Gastroesophageal sphincter (tissue), 3 donors: Measurements from ENCODE around the gene MBOAT7.

Source experiments
- CTCF ChIP-seq, 4 experiments: fragments of 200-600 bp in 2 of 4; fragments of 450-650 bp in 2 of 4; sonication (generic) in 1 of 4; IDR thresholded peaks; one replicate each; pipeline ENCODE4 v1.5.1; 2017 to 2019; ENCODE audit warnings: antibody characterized with exemption in 4 of 4, mild to moderate bottlenecking in 2 of 4, moderate library complexity in 2 of 4
- EP300 ChIP-seq: sonication (generic); formaldehyde crosslinking; IDR thresholded peaks from one replicate; pipeline ENCODE4 v1.6.1; 2017; ENCODE audit warnings: antibody characterized with exemption, mild to moderate bottlenecking
- POLR2A ChIP-seq, 2 donors: fragments of 450-650 bp; IDR thresholded peaks; one replicate each; pipeline ENCODE4 v1.6.1; 2017; ENCODE audit warnings: antibody characterized with exemption in 2 of 2, mild to moderate bottlenecking in 2 of 2, moderate library complexity in 1 of 2
- POLR2AphosphoS5 ChIP-seq: sonication (generic); formaldehyde crosslinking; IDR thresholded peaks from one replicate; pipeline ENCODE4 v1.6.1; 2017; ENCODE audit warnings: antibody characterized with exemption

- no peak for TF ChIP-seq CTCF (IDR thresholded peaks at IDR 0.05)
- no peak for TF ChIP-seq POLR2A (IDR thresholded peaks at IDR 0.05)
- no peak for TF ChIP-seq EP300
- TF ChIP-seq POLR2AphosphoS5 = no peak
Observed at GRCh38 chr19:54125713-54126112, 63.7 kb downstream of the MBOAT7 start.
